Progenitor cell of endocrine pancreas (in vitro differentiated cells): ENCODE results near the gene IGSF5. TPM values are rescaled to one million over a fixed set of nuclear protein-coding genes. Genes with fewer than 3 reads are reported as not detected.
A peak's percentile ranks its signal among the peaks of the same experiment; 100 is the strongest.

Source experiments
- DNase-seq: peaks from one replicate; pipeline ENCODE4 v3.0.0; 2021; ENCODE audit warnings: low spot score; ENCODE audit not compliant: unreplicated experiment
- H3K27ac Mint-ChIP-seq: 2 replicates; pipeline ENCODE4 v1.8.0; 2021; ENCODE audit warnings: mild to moderate bottlenecking, moderate library complexity, mixed read lengths
- H3K27me3 Mint-ChIP-seq: 2 replicates; pipeline ENCODE4 v1.8.0; 2021; ENCODE audit warnings: mixed read lengths
- H3K36me3 Mint-ChIP-seq: 2 replicates; pipeline ENCODE4 v1.8.0; 2022; ENCODE audit warnings: mixed read lengths; ENCODE audit not compliant: insufficient read depth
- H3K4me1 Mint-ChIP-seq: 2 replicates; pipeline ENCODE4 v1.8.0; 2021; ENCODE audit warnings: low read depth, mixed read lengths
- H3K4me3 Mint-ChIP-seq: 2 replicates; pipeline ENCODE4 v1.8.0; 2021; ENCODE audit warnings: low read depth, mild to moderate bottlenecking, moderate library complexity, mixed read lengths
- H3K9me3 Mint-ChIP-seq: 2 replicates; pipeline ENCODE4 v1.8.0; 2021; ENCODE audit warnings: low read depth, mixed read lengths
- CTCF ChIP-seq: fragments of 200-600 bp; sonication (generic); IDR thresholded peaks from one replicate; pipeline ENCODE4 v1.5.0; 2021; ENCODE audit warnings: antibody characterized with exemption, mild to moderate bottlenecking; ENCODE audit not compliant: unreplicated experiment
- total RNA-seq: library from RNA; stranded (reverse); gene quantifications from 2 replicates; pipeline ENCODE4 v1.2.1, GENCODE V29; 2021

The IGSF5 gene
- total RNA-seq, 1 donor from 2014 or later = 0.22 TPM

- peaks cover 11% of the 10 kb centered on the region for H3K27me3 Mint-ChIP-seq
- no peak overlapping the region for H3K4me3 Mint-ChIP-seq
- no peaks in the 10 kb centered on the region for H3K36me3 Mint-ChIP-seq
- no peaks in the 10 kb centered on the region for H3K9me3 Mint-ChIP-seq
- TF ChIP-seq CTCF = no peak
- peak overlapping the region; percentile 63 for H3K27ac Mint-ChIP-seq
- peaks cover 7% of the 10 kb centered on the region for H3K4me1 Mint-ChIP-seq
- DNase-seq = no peak
These were observed 37.7 kb upstream of the IGSF5 start for GRCh38 chr21:39707316-39707715.

GRCh38 chr21:39710866-39711265, 34.1 kb upstream of the IGSF5 start:
- Mint-ChIP-seq H3K9me3 (no peaks in the 10 kb centered on the region), H3K36me3 (no peaks in the 10 kb centered on the region), H3K4me3 (no peak overlapping the region), H3K27ac (no peak overlapping the region), H3K4me1 (peaks cover 7% of the 10 kb centered on the region), H3K27me3 (peaks cover 16% of the 10 kb centered on the region)
- DNase-seq = no peak
- TF ChIP-seq CTCF = no peak

GRCh38 chr21:39712273-39712672, 32.7 kb upstream of the IGSF5 start:
- no peak for DNase-seq
- no peaks in the 10 kb centered on the region for H3K9me3 Mint-ChIP-seq
- H3K36me3 Mint-ChIP-seq = no peaks in the 10 kb centered on the region
- H3K4me3 Mint-ChIP-seq = no peak overlapping the region
- TF ChIP-seq CTCF = no peak
- H3K4me1 Mint-ChIP-seq = peaks cover 4% of the 10 kb centered on the region
- peaks cover 16% of the 10 kb centered on the region for H3K27me3 Mint-ChIP-seq
- no peak overlapping the region for H3K27ac Mint-ChIP-seq

- no peaks in the 10 kb centered on the region for H3K36me3 Mint-ChIP-seq
- peak; percentile 45 for TF ChIP-seq CTCF
- no peak overlapping the region for H3K27ac Mint-ChIP-seq
- DNase-seq = no peak
- no peaks in the 10 kb centered on the region for H3K9me3 Mint-ChIP-seq
- no peak overlapping the region for H3K4me3 Mint-ChIP-seq
- H3K27me3 Mint-ChIP-seq = peaks cover 16% of the 10 kb centered on the region
- H3K4me1 Mint-ChIP-seq = no peaks in the 10 kb centered on the region
These were observed 32.0 kb upstream of the IGSF5 start for GRCh38 chr21:39712976-39713375.

- TF ChIP-seq CTCF = no peak
- Mint-ChIP-seq H3K27ac (no peak overlapping the region), H3K4me1 (no peaks in the 10 kb centered on the region), H3K9me3 (no peaks in the 10 kb centered on the region), H3K36me3 (no peaks in the 10 kb centered on the region), H3K4me3 (no peak overlapping the region), H3K27me3 (peaks cover 16% of the 10 kb centered on the region)
- no peak for DNase-seq
These were observed 31.1 kb upstream of the IGSF5 start for GRCh38 chr21:39713905-39714304.

GRCh38 chr21:39714331-39714730, 30.7 kb upstream of the IGSF5 start:
- H3K27me3 Mint-ChIP-seq = peaks cover 14% of the 10 kb centered on the region
- H3K9me3 Mint-ChIP-seq = no peaks in the 10 kb centered on the region
- H3K27ac Mint-ChIP-seq = no peak overlapping the region
- DNase-seq = no peak
- H3K4me3 Mint-ChIP-seq = no peak overlapping the region
- H3K4me1 Mint-ChIP-seq = no peaks in the 10 kb centered on the region
- H3K36me3 Mint-ChIP-seq = no peaks in the 10 kb centered on the region
- no peak for TF ChIP-seq CTCF
